C4-2B (cell line): ENCODE results near the gene RFX2.

ENCODE experiments used
- CTCF ChIP-seq: fragments of 450-650 bp; conservative IDR thresholded peaks from 2 replicates; pipeline ENCODE4 v1.5.1; 2017; ENCODE audit warnings: mild to moderate bottlenecking
- ZFX ChIP-seq: fragments of 450-650 bp; IDR thresholded peaks from 2 replicates; pipeline ENCODE4 v1.6.1; 2017

- TF ChIP-seq CTCF: no peak
- no peak for TF ChIP-seq ZFX
Observed at GRCh38 chr19:6092329-6093286, 17.7 kb downstream of the RFX2 start.
